Effector memory CD4-positive, alpha-beta T cell (primary cell): ENCODE data around the gene MSI2.

Source experiments
- DNase-seq, 3 donors: peaks; one replicate each; pipeline ENCODE4 v3.0.0-alpha.2; 2020
- H3K27ac ChIP-seq: 2 replicates; pipeline ENCODE4 v1.7.0; 2013; ENCODE audit warnings: mild to moderate bottlenecking, low read length, moderate library complexity; ENCODE audit not compliant: insufficient read depth, poor library complexity, severe bottlenecking
- H3K27me3 ChIP-seq: replicated peaks from 2 replicates; pipeline ENCODE4 v1.7.0; 2013; ENCODE audit warnings: mild to moderate bottlenecking, low read length; ENCODE audit not compliant: insufficient read depth, control insufficient read depth, poor library complexity, severe bottlenecking
- H3K36me3 ChIP-seq: 2 replicates; pipeline ENCODE4 v1.7.0; 2013; ENCODE audit warnings: mild to moderate bottlenecking, low read length, moderate library complexity; ENCODE audit not compliant: control insufficient read depth, insufficient read depth
- H3K4me1 ChIP-seq: 2 replicates; pipeline ENCODE4 v1.7.0; 2013; ENCODE audit warnings: low read length, mild to moderate bottlenecking; ENCODE audit not compliant: control insufficient read depth, insufficient read depth, poor library complexity, severe bottlenecking
- H3K4me3 ChIP-seq: 2 replicates; pipeline ENCODE4 v1.7.0; 2013; ENCODE audit warnings: low read length, low read depth, mild to moderate bottlenecking; ENCODE audit not compliant: insufficient read depth, poor library complexity, severe bottlenecking
- H3K9me3 ChIP-seq: 2 replicates; pipeline ENCODE4 v1.7.0; 2013; ENCODE audit warnings: mild to moderate bottlenecking, low read length, moderate library complexity; ENCODE audit not compliant: control insufficient read depth

MSI2 gene

DNA sequence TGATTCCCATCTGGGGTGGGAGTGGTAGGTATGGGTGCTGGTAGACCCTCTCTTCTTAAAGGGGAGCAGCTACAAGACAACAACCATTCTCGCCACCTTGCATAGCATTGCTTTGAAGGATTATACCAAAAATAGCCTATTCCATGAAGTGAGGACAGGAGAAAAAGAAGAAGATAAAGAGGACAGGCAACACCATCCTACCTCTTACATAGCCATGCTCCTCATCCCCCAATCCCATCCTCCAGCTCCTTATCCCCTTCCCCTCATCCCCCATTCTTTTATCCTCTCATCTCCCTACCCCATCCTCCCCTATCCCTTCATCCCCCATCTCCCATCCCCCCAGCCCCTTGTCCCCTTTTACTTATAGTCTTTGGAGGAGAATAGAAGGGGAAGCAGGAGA is 459.7 kb downstream of the MSI2 start:
- Histone ChIP-seq H3K9me3 (no peaks in the 10 kb centered on the region), H3K36me3 (no peaks in the 10 kb centered on the region), H3K4me3 (no peak overlapping the region), H3K27ac (no peak overlapping the region), H3K4me1 (no peaks in the 10 kb centered on the region), H3K27me3 (peaks cover 8% of the 10 kb centered on the region)
- DNase-seq = no peak

DNA sequence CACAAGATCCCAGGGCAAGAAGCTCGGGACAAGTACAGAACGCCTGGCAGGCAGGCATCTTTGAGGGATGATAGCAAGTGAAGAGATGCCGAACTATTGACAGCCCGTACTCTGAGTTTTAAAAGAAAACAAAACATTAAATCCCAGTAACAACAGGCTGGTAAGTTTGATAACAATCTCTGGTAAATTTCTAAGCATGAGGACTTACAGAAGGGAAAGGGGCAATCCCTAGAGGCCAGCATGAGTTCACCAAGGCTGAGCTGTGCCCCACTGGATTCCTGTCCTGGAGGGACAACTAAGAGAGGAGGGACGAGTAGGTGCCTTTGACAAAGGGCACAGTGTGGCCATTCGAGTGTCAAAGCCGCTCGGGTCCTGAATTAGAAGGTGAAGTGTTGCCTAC is 462.6 kb downstream of the MSI2 start:
- no peaks in the 10 kb centered on the region for H3K36me3 ChIP-seq
- H3K27me3 ChIP-seq = peaks cover 6% of the 10 kb centered on the region
- H3K27ac ChIP-seq = no peak overlapping the region
- DNase-seq = no peak
- H3K9me3 ChIP-seq = no peaks in the 10 kb centered on the region
- H3K4me3 ChIP-seq = no peak overlapping the region
- H3K4me1 ChIP-seq = no peaks in the 10 kb centered on the region

DNA sequence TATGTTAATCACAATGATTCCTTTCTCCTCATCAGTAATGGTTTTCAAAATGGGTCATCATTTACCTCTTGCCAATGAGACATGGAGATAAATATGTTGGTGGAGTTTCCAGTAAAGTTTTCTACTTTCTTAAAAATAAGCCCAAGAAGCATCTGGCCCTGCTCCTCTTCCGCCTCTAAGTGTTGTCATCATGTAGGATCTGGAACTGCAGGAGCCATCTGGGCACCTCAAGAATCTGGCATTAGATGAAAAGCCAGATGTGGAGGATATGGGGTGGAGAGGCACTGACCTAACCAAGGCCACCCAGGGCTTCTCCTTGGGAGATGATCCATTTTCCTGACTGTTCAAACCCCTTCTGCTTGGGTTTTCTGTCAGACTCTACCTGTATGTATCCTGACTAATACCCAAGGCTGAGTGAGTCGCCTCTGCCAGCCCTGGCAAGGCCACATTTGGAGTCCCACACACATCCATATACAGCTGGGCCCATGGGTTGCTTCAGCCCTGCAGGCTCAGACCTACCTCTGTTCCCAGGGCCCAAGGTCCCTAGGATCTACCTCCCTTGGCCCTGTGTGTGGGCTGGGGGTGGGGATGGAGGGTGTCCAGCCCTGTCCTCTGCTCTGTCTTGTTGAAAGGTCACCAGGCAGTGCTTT is 464.2 kb downstream of the MSI2 start:
- Histone ChIP-seq H3K4me3 (no peak overlapping the region), H3K36me3 (no peaks in the 10 kb centered on the region), H3K9me3 (no peaks in the 10 kb centered on the region), H3K27ac (no peak overlapping the region), H3K4me1 (no peaks in the 10 kb centered on the region), H3K27me3 (no peaks in the 10 kb centered on the region)
- DNase-seq = no peak

DNA sequence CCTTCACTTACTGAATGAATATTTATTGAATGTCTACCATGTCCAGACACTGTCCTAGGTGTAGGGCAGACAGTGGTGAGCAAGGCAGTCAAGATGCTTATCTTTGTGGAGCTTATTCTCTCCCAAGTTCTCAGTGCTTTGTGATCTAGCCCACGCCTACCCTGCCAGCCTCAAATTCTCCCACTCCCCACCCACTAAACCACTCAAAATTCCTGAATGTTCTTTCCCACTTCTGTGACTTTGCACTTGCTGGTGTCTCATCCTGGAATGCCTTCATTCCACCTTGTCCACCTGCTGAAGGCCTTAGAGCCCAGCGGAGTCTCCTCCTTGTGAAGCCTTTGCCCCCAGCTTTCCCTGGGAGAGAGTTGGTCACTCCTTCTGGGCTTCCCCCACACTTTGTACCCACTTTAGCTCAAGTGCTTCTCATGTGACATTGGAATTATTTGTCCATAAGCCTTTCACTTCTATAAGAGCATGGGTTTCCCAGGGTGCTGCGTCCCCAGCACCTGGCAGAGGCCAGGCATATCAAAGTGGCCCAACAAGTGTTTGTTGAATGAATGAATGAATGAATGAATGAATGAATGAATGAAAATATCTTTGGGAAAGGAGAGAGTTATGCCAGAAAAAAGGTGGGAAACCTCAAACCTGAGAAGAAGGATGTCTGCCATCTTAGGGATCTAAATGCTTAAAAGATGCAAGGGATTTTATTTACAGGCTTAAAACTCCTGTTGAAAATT is 465.8 kb downstream of the MSI2 start:
- Histone ChIP-seq H3K36me3 (no peaks in the 10 kb centered on the region), H3K27ac (no peak overlapping the region), H3K27me3 (no peaks in the 10 kb centered on the region), H3K4me1 (no peaks in the 10 kb centered on the region), H3K4me3 (no peak overlapping the region), H3K9me3 (no peaks in the 10 kb centered on the region)
- DNase-seq = no peak

DNA sequence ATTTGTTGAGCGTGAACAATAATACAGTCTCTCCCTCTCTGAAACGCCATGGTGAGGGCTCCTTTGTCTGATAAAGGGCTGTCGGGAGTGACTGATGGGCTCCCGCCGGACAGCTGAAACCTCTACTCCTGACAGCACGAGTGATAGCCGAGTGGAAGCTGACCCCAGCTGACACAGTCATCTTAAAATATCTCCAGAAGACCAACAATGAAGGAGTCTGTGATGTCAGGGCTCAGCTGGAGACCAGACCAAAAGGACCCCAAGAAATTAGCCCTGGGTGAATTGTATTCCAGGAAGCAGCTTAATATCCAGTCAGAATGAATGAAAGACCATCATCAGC is 466.4 kb downstream of the MSI2 start:
- no peaks in the 10 kb centered on the region for H3K27me3 ChIP-seq

DNA sequence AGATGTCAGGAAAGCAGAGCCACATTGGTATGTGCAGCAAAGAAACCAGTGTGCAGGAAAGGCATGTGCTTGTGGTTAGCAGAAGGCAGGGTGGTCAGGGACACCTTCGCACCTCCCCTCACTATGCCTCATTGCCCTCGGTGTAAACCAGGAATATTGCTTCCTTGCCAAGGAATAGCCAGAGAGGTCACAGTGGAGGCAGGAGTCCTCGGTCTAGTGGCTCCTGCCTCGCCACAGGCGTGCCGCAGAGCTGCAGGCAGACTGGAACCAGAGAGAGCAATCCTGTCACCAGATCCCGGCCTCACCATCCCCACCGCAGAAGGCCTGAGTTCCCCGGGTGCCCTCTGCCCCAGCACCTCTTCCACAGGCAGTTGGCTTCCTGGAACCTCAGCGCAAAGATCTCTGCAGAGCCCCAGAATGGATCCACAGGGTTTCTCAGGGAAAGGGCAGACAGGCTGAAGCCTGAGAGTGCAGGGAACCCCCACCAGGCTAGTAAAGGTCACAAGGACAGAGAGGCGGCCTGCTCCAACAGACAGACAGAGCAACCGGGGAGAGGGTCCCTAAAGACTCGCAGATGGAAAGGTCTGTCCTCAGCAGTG is 467.2 kb downstream of the MSI2 start:
- Histone ChIP-seq H3K27ac (no peak overlapping the region), H3K4me3 (no peak overlapping the region), H3K27me3 (no peaks in the 10 kb centered on the region), H3K9me3 (no peaks in the 10 kb centered on the region), H3K4me1 (no peaks in the 10 kb centered on the region), H3K36me3 (no peaks in the 10 kb centered on the region)
- no peak for DNase-seq

More for the DNA sequence above, 466.4 kb downstream of the MSI2 start:
- Histone ChIP-seq H3K9me3 (no peaks in the 10 kb centered on the region), H3K27ac (no peak overlapping the region), H3K4me3 (no peak overlapping the region), H3K4me1 (no peaks in the 10 kb centered on the region), H3K36me3 (no peaks in the 10 kb centered on the region)
- no peak for DNase-seq

DNA sequence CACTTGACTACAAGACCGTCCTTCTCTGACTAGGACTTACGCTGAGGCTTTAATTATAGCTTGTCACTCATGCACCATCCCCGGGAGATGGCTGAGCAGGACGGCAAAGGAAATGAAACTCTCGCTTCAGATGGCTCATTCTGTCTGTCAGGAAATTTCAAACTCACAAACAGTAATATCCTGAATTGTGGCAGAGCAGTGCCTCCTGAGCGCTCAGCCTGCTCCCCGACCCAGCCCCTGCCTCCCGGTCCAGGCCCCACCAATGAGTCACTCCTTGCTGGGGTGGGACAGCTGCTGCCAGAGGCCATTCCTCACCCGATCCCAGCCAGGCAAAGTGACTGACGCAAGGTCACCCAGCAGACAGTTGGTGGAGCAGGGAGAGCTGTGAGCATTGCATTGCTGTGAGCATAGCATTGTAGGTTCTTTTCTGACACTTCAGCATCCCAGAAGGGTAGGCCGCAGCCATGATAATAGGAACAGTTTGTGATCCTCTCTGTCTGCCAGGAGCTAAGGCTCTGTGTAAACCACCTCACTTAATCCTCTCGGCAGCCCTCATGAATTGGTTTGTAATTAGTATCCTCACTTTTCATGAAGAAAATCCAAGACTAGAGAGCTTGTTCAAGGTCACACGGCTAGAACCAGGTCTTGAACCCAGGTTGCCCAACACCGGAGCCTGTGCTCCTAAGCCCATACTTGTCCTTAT is 467.9 kb downstream of the MSI2 start:
- Histone ChIP-seq H3K36me3 (no peaks in the 10 kb centered on the region), H3K4me1 (no peaks in the 10 kb centered on the region), H3K4me3 (no peak overlapping the region), H3K27me3 (no peaks in the 10 kb centered on the region), H3K9me3 (no peaks in the 10 kb centered on the region), H3K27ac (no peak overlapping the region)
- no peak for DNase-seq

DNA sequence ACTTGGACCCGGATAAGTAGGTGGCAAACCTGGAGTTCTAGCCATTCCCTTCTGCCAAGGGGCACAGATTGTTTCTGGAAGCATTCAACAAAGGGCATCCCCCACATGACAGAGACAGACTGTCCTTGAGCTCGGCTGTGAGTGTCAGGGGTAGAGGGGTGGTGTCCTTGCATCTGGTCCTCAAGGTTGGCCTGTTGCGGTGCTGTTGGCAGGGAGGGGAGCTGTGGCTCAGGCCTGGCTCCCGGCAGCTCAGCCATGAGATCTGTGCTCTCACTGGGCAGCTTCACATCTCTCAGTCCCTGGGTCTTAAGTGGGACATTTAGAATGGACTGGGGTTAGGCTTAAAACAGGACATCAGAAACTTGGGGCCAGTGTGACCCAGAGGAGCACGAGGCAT is 468.4 kb downstream of the MSI2 start:
- no peaks in the 10 kb centered on the region for H3K36me3 ChIP-seq
- H3K27ac ChIP-seq = no peak overlapping the region
- no peak for DNase-seq
- H3K27me3 ChIP-seq = no peaks in the 10 kb centered on the region
- H3K4me3 ChIP-seq = no peak overlapping the region
- H3K9me3 ChIP-seq = no peaks in the 10 kb centered on the region
- no peaks in the 10 kb centered on the region for H3K4me1 ChIP-seq

DNA sequence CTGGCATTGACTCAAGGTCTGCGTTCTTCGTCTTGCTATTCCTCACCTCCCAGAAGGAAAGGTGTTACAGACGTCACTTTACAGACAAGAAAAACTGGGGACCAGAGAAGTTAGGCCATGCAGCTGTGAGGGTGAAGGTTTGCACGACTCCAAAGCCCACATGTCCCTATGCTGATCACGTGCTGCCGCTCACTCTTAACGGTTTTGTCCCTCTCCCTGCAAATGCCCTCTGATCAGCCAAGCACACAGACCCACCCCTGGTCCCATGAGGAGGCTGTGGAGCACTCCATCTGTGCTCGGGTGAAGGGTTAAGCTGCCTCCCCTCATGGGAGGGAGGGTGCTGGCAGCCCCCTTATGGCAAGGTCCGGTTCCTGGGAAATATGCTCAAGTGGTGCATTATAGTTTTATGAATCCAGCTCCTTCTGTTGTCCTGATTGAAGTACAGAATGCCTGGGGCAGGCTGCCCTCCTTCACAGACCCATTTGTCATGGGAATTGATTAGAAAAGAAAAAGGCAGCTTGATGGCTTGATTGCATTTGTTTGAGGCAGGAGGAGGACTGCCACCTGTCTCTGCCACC is 470.0 kb downstream of the MSI2 start:
- Histone ChIP-seq H3K36me3 (no peaks in the 10 kb centered on the region), H3K27ac (no peak overlapping the region), H3K4me1 (no peaks in the 10 kb centered on the region), H3K9me3 (no peaks in the 10 kb centered on the region), H3K27me3 (no peaks in the 10 kb centered on the region), H3K4me3 (no peak overlapping the region)
- no peak for DNase-seq
